ENCODE data around the gene PKNOX2.
"Not testable (repeated sequence)": the region's sequence is repeated elsewhere in the genome, so short reads cannot be mapped to it uniquely, and the experiment has no call there.

Gene PKNOX2

DNA sequence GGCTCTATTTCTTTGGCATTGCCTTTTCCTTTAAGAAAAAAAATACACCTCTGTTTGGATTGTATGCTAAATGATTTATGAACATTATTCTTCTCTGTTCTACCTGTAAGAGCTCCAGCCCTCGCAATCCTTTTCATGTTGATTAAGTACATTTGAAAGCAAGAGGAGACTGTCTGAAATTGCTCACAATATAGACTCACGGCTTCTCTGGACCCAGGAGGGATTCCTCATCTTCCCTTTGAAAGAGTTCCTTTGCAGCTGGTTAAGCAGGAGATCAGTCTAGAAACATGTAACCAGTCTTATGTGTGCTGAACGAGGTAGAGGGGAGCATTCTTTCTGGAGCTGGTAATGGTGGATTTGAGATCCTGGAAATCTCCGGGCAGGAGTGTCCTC, 47.4 kb downstream of the PKNOX2 start:
- DNase-seq (ENCODE audit: insufficient read length, low spot score) (no peak), FAIRE-seq (no peak)

GRCh38 chr11:125214601-125215565, 50.3 kb downstream of the PKNOX2 start:
- DNase-seq (ENCODE audit: insufficient read length, low spot score) (no peak), FAIRE-seq (no peak)
- no peak for TF ChIP-seq CTCF (IDR thresholded peaks at IDR 0.05; ENCODE audit: insufficient read depth, missing control alignments)

More for the DNA sequence above, 47.4 kb downstream of the PKNOX2 start:
- no peak for TF ChIP-seq CTCF (IDR thresholded peaks at IDR 0.05; ENCODE audit: insufficient read depth, missing control alignments)

DNA sequence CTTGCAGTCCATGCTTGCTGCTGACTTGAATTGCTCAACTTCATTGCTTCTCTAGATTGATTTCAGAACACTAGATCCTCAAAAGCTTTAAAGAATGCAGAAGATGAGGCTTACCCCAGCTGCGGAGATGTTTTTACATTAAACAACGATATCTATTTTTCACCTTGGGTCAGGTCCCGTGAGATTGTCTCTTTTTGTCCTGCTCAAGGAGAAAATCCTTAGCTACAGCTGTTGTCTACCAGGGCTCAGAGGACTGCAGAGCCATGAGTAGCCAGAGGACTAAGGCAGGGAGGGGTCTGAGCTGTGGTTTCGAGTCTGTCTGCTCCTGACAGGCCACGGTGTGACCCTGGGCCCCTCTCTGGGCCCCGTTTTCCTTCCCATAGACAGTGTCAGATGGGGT, 51.4 kb downstream of the PKNOX2 start:
- no peak for TF ChIP-seq CTCF (IDR thresholded peaks at IDR 0.05; ENCODE audit: insufficient read depth, missing control alignments)
- no peak for DNase-seq (ENCODE audit: insufficient read length, low spot score)
- no peak for FAIRE-seq

GRCh38 chr11:125218336-125218735, 53.8 kb downstream of the PKNOX2 start:
- no peak for TF ChIP-seq CTCF (IDR thresholded peaks at IDR 0.05; ENCODE audit: insufficient read depth, missing control alignments)
- no peak for FAIRE-seq
- DNase-seq (ENCODE audit: insufficient read length, low spot score): no peak

DNA sequence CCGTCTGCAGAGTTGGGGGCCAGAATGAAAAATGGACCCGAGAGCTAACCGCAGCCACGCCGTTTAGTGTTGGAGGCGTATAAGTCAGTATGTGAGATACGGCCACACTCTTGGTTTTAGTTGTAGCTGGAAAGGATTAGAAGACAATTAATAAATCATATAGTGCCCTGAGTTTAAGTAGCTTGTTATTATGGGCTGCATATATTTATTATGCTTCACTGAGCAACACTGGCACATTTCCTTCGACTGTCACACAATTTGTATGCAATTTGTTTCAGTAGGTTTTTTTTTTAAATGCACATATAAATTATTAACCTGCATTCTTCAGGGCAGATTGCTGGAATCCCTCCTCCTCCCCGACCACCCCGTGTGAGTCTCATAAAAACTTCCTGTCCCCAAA, 56.9 kb downstream of the PKNOX2 start:
- DNase-seq (ENCODE audit: insufficient read length, low spot score) (no peak), FAIRE-seq (no peak)
- TF ChIP-seq CTCF (IDR thresholded peaks at IDR 0.05; ENCODE audit: insufficient read depth, missing control alignments): no peak

GRCh38 chr11:125222494-125222893, 57.9 kb downstream of the PKNOX2 start:
- TF ChIP-seq CTCF (IDR thresholded peaks at IDR 0.05; ENCODE audit: insufficient read depth, missing control alignments): no peak
- FAIRE-seq (no peak), DNase-seq (ENCODE audit: insufficient read length, low spot score) (no peak)

GRCh38 chr11:125223161-125223560, 58.6 kb downstream of the PKNOX2 start:
- not testable (repeated sequence) for FAIRE-seq; DNase-seq (ENCODE audit: insufficient read length, low spot score)

Measured in D721Med (cell line).